ENCODE data around the gene STAC.

- TF ChIP-seq CTCF (IDR thresholded peaks at IDR 0.05; ENCODE audit: low read depth, low read length, poor library complexity, severe bottlenecking) (no peak), EZH2phosphoT487 (IDR thresholded peaks at IDR 0.05; ENCODE audit: borderline replicate concordance, low read length) (no peak)
Measured at GRCh38 chr3:36444909-36445308, 64.6 kb downstream of the STAC start.

Data from DOHH2 (cell line).